ENCODE measurements around the gene INPP4B.

Gene INPP4B

DNA sequence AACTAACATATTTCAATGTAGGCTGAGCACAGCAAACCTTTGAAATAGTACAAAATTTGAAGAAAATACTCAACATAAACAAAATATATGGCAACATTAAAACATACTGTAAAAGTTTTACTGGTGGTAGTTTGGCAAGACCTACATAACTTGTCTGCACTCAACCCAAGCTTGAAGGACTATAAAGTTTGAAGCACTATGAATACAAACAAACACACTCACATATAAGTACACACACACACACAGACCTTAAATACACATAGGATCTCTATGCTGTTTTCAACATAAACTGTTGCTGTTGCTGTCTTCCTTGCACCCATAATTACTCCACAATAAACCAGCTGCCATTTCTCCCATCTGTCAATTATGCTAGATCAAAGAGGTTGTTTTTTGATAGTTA, 620.1 kb downstream of the INPP4B start:
- no peak for DNase-seq (ENCODE audit: low read depth)

DNA sequence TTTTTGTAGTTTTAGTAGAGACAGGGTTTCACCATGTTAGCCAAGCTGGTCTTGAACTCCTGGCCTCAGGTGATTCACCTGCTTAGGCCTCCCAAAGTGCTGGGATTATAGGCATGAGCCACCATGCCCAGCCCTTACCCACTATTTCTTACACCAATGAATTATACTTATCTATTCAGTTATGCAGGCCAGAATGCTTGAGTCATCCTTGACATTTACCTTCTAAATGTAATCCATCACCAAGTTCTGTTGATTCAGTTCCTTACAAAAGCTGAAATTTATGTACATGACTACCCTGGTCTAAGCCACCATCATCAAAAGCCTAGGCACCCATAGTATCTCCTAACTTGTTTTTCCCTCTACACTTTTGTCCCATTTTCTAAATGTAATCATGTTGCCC, 624.0 kb downstream of the INPP4B start:
- no peak for DNase-seq (ENCODE audit: low read depth)

DNA sequence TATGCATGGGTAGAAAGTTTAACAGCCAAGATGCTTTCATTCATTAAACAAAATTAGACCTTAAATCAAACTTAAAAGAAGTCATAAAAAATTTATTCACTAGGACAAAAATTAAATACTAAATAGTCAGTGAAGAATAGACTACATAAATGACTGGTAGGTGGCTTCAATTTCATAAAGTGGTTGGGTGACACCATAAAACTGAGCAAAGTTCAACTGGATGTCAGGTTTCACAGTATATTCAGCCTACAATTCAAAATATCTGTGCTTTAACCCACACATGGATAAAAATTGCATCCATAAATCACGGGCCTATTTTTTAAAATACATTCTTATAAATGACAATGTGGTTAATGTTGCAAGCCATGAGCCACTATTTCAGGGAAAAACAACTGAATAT, 627.4 kb downstream of the INPP4B start:
- no peak for DNase-seq (ENCODE audit: low read depth)

GRCh38 chr4:142211444-142211843, 634.7 kb downstream of the INPP4B start:
- no peak for DNase-seq (ENCODE audit: low read depth)

DNA sequence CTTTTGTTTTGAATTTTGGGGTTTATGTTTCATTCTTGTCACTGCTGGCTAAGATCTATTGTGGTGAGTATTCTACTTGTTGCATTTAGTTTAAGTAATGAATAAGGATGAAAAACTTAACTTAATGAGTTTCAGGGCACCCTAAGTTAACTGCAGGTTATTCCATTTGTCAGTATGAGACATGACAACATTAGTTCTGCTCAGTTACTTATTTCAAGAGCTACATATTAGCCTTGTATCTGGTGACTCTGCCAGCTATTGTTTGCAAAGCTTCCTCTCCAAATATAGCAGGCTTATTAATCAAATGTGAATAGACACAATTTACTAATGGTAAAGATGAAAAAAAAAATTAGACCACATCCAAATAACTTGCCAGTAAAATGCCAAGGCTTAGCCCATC, 642.6 kb downstream of the INPP4B start:
- DNase-seq (ENCODE audit: low read depth) = no peak

DNA sequence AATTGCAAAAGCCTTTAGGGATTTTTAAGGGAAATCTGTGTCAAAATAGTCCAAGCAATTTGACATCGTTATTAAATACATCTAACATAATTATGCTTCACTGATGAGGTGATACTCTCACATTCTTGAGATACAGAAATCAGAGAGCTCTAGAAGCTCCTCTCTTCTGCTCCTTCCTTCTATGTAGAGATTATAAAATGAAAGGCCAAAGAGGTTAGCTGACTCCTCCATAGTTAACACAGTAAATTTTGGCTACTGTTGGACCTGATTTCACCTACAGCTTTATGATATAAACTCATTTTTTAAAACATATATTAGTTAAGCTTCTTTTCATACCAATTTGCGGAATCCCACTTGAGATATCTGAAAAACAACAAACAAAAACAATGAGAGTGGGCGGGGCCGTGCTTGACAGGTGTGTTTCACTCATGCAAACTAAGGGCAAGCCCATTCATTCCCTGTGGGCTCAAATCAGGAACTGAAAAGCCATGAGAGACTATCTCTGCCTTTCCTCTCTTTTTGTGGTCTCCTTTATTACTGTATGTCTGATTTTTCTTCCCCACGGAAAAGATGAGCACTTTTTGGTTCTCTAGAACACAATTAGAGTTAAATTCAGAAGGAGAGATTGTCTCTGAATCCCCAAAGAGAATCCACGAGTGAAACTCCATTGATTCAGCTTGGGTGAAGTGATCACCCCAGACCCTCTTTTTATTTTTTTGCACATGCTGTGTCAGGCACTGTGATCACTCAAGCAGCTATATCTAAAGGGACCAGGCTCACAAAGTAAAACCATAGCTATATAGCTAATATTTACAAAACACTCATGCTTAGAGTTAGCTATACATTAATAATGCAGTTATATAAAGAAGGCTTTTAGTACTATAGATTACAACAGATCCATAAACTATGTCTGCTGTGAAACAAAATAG, 643.4 kb downstream of the INPP4B start:
- no peak for DNase-seq (ENCODE audit: low read depth)

DNA sequence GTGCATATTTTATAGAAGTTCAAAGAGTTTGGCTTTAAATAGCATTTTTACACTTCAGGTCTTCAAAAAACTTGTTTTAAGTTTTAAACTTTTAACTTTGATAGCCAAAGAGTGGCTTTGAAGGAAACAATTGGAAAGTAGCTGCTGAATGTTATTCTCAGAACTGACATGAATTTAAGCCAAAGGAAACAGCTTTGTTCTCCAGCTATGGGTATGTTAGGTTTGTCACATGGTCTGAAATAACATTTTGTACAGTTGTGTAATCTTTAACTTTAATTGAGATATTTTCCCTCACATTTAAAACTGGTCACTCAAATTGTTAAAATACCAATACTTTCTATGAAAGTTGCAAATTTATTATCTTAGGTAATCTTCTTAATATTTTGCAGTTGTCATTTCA, 645.1 kb downstream of the INPP4B start:
- DNase-seq (ENCODE audit: low read depth) = no peak

GRCh38 chr4:142194905-142195304, 651.2 kb downstream of the INPP4B start:
- no peak for DNase-seq (ENCODE audit: low read depth)

DNA sequence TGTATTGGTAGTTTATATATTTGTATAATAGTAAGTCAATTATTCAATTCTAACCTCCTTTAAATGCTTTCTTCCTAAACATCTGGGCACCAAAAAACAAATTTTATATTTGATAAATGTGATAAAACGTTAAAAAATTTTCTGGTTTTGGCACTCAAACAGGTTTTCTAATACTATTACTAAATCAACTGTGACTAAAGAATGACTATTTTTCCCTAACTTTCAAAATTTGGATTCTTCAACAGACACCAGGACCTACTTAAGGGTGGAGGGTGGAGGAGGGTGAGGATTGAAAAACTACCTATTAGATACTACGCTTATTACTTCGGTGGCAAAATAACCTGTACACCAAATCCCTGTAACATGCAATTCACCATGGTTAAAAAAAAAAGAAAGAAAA, 654.2 kb downstream of the INPP4B start:
- no peak for DNase-seq (ENCODE audit: low read depth)

GRCh38 chr4:142181021-142181420, 665.1 kb downstream of the INPP4B start:
- DNase-seq (ENCODE audit: low read depth) = no peak

- DNase-seq (ENCODE audit: low read depth) = no peak
Measured at GRCh38 chr4:142169216-142169615, 676.9 kb downstream of the INPP4B start.

DNA sequence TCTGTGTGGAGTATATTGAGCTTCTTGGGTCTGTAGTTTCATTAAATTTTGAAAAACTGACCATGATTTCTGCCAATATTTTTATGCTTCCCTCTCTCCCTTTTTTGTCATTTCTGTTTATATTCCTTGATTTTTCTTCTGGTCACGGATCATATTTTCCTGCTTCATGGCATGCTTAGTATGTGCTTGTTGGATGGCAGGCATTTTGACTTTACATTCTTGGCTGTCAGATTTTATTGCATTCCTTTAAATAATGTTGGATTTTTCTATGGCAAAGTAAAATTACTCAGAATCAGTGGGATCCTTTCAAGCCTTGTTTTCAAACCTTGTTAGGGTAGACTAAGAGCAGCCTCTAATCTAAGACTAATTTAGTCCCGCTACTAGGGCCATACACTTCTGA, 677.9 kb downstream of the INPP4B start:
- DNase-seq (ENCODE audit: low read depth) = no peak

- no peak for DNase-seq (ENCODE audit: low read depth)
Measured at GRCh38 chr4:142164767-142165500, 681.2 kb downstream of the INPP4B start.

- no peak for DNase-seq (ENCODE audit: low read depth)
Measured at GRCh38 chr4:142161086-142161485, 685.0 kb downstream of the INPP4B start.

- no peak for DNase-seq (ENCODE audit: low read depth)
Measured at GRCh38 chr4:142160509-142160908, 685.6 kb downstream of the INPP4B start.

- no peak for DNase-seq (ENCODE audit: low read depth)
Measured at GRCh38 chr4:142158980-142159379, 687.1 kb downstream of the INPP4B start.

DNA sequence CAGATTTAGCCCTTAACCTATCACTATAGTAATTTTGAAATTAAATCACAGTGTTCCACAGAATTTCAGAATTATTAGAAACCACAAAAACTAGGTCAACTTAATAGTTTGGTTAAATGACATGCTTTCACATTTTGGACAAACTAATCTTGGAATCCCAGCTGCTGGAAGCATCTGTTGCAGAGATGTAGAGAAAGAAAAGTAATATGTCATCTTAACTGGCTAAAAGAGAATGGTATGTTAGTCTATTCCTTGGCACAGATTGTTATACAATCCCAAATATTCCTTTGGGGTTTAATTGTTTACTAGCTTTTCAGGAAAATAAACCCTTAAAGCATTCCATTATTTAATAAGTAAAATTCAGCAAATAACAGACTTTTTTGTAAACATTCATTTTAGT, 689.8 kb downstream of the INPP4B start:
- no peak for DNase-seq (ENCODE audit: low read depth)

- DNase-seq (ENCODE audit: low read depth) = no peak
Measured at GRCh38 chr4:142155347-142155746, 690.8 kb downstream of the INPP4B start.

DNA sequence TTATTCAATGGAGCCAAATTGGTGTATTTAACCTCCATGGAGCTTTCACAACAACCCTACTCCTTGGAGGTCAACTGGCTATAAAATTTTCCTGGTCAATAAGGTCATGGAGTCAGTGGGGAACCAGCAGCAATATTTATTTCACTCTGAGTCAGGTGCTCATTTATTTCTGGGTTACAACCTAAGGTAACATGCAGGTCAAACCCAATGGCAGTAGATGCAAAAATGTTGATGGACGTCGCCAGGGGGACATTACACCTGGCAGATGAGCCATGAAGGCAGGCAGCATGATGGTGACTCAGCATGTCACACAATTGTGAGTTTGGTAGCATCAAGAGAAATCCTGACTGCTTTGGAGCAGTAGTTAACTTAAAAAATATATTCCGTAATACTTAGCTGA, 695.6 kb downstream of the INPP4B start:
- no peak for DNase-seq (ENCODE audit: low read depth)

DNA sequence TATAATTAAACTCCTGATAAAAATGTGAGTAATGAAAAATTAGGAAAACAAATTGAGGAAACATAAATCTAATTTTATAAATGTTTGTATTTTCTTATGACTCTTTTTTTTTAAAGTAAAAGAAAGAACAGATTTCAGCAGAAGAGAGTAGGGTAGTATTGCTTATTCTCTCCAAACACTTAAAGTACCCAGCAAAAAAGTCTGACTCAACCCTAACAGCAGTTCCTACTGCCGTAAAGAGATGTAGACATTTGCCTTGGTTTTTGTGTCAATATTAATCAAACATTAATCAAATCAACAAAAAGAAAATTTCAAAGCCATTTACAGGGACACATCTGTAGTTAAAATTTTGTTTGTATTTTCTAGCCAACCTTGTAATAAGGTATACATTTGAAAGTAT, 701.3 kb downstream of the INPP4B start:
- DNase-seq (ENCODE audit: low read depth) = no peak

GRCh38 chr4:142142366-142143054, 703.6 kb downstream of the INPP4B start:
- DNase-seq (ENCODE audit: low read depth) = no peak

DNA sequence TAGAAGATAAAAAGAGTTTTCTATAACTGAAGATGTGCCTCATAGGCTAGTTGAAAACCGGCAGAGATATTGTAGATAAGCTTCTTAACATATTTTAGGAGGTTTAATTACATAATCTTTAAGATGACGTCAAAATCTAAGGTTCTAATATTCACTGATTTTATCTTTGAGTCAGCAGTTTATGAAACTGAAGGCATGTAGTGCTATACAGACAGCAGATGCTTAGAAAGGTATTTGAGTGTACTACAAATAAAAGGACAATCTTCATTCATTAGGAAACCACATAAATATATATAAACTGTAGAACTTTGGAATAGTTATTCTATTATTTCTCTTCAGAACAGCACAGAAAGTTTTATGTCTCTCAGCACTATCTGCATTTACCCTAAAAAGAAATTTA, 704.9 kb downstream of the INPP4B start:
- DNase-seq (ENCODE audit: low read depth) = no peak

DNA sequence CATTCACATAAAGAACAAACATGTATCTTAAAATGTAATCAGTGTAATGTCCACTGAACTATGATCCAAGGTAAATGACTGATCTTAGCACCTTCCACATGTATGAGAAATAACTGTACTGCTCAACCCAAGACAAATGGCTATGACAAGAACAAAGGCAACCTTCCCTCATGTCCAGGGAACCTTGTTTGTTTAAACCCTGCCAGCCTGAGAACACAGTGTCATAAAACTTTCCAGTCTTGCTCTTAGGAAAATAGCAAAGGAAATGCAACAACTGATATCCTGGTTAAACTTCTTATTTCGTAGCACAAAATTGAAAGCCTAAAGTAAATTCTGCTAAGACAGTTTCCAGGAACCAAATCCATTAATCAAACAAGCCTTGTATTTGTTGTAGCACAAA, 715.4 kb downstream of the INPP4B start:
- no peak for DNase-seq (ENCODE audit: low read depth)
